ENCODE data around the gene PDE4D.

PDE4D gene

GRCh38 chr5:58933891-58934628, 959.5 kb downstream of the PDE4D start:
- peak; percentile 23 to 37 for DNase-seq

- no peak for DNase-seq
Observed at GRCh38 chr5:58932057-58932612, 961.4 kb downstream of the PDE4D start.

GRCh38 chr5:58930520-58930919, 963.0 kb downstream of the PDE4D start:
- DNase-seq, result no peak

GRCh38 chr5:58929726-58930125, 963.8 kb downstream of the PDE4D start:
- DNase-seq, result no peak

- no peak for DNase-seq
Observed at GRCh38 chr5:58927938-58928337, 965.6 kb downstream of the PDE4D start.

- no peak for DNase-seq
Observed at GRCh38 chr5:58927181-58927580, 966.3 kb downstream of the PDE4D start.

- DNase-seq, result no peak
Observed at GRCh38 chr5:58926541-58926935, 967.0 kb downstream of the PDE4D start.

- no peak for DNase-seq
Observed at GRCh38 chr5:58925627-58926540, 967.6 kb downstream of the PDE4D start.

GRCh38 chr5:58924306-58924705, 969.2 kb downstream of the PDE4D start:
- no peak for DNase-seq

GRCh38 chr5:58923355-58923754, 970.2 kb downstream of the PDE4D start:
- no peak for DNase-seq

GRCh38 chr5:58922461-58923171, 970.9 kb downstream of the PDE4D start:
- DNase-seq, result no peak

GRCh38 chr5:58921159-58921558, 972.4 kb downstream of the PDE4D start:
- DNase-seq, result no peak

GRCh38 chr5:58919833-58920232, 973.7 kb downstream of the PDE4D start:
- no peak for DNase-seq
